Measurements from ENCODE around the gene ZNF22. TPM values are rescaled to one million over a fixed set of nuclear protein-coding genes. Genes with fewer than 3 reads are reported as not detected.

ZNF22 gene
- total RNA-seq, 4 donors from 2014 or later = 23.4 to 30.2 (median 26.0) TPM

- no peaks in the 10 kb centered on the region for H3K9me3 ChIP-seq
- H3K4me3 ChIP-seq = peak overlapping the region; percentile 66 to 78 (median 74)
- no peak for TF ChIP-seq CTCF (IDR thresholded peaks at IDR 0.05)
- no peak for TF ChIP-seq EP300 (IDR thresholded peaks at IDR 0.05)
- no peak for TF ChIP-seq POLR2A (IDR thresholded peaks at IDR 0.05)
- H3K4me1 ChIP-seq = peaks cover 0 to 75% (median 46%) of the 10 kb centered on the region in 4 donors
- peak overlapping the region; percentile 79 to 94 (median 91) for H3K27ac ChIP-seq
- DNase-seq (ENCODE audit: low spot score in 2 of 2) = peak in 1 of 2 donors; percentile 11
- WGBS, 2 donors = 30 to 54% methylated on average over 4 of the region's 4 CpGs
- H3K36me3 ChIP-seq = peaks cover 0 to 7% (median 0%) of the 10 kb centered on the region in 3 donors
- H3K27me3 ChIP-seq = no peaks in the 10 kb centered on the region
Measured at GRCh38 chr10:44961230-44961571, 39.5 kb upstream of the ZNF22 start.

DNA sequence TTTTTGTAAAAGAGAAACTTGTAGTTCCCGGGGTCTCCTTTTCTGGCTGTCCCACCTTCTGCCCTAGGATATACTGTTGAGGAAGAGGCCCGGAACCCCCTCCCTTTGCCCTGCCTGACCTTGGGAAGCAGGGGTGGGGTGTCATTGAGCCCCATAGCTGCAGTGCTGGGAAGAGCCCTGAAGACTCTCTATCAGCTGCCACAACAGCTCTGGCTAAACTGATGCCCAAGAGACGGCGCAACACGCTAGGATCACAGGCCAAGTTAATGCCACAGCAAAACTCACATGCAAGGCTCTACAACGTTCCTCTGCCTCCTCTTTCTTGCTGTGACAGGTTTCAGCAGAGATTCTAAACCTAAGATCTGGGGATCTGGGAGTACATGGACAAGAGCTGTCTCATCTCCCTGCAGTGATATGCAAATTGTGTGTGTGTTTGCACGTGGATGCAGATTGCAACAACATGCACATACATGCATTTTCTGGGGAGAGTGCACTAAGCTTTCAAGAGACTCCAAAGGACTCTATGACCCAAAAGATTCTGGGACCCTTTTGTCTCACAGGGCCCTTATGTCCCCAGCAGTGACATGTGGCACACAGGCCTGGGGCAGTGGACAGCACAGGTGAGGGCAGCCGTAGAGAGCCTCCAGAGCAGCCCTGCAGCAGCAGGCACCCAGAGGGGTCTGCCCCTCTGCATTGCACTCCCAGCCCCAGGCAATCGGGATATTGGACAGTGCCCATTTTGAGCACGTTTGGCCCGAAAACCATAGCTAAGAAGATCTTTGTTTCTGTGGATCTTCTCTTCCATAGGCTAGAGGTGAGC, 38.6 kb upstream of the ZNF22 start:
- 42 to 51% methylated on average over 10 to 11 of the region's 11 CpGs for WGBS, 2 donors
- TF ChIP-seq EP300 (IDR thresholded peaks at IDR 0.05) (peak in 1 of 2 donors; percentile 26), CTCF (IDR thresholded peaks at IDR 0.05) (no peak)
- no peaks in the 10 kb centered on the region for H3K27me3 ChIP-seq
- no peak for DNase-seq (ENCODE audit: low spot score in 2 of 2)
- peaks cover 0 to 75% (median 55%) of the 10 kb centered on the region in 4 donors for H3K4me1 ChIP-seq
- peak overlapping the region; percentile 79 to 94 (median 91) for H3K27ac ChIP-seq
- no peaks in the 10 kb centered on the region for H3K36me3 ChIP-seq
- H3K4me3 ChIP-seq = peak overlapping the region; percentile 66 to 78 (median 74)
- H3K9me3 ChIP-seq = no peaks in the 10 kb centered on the region

DNA sequence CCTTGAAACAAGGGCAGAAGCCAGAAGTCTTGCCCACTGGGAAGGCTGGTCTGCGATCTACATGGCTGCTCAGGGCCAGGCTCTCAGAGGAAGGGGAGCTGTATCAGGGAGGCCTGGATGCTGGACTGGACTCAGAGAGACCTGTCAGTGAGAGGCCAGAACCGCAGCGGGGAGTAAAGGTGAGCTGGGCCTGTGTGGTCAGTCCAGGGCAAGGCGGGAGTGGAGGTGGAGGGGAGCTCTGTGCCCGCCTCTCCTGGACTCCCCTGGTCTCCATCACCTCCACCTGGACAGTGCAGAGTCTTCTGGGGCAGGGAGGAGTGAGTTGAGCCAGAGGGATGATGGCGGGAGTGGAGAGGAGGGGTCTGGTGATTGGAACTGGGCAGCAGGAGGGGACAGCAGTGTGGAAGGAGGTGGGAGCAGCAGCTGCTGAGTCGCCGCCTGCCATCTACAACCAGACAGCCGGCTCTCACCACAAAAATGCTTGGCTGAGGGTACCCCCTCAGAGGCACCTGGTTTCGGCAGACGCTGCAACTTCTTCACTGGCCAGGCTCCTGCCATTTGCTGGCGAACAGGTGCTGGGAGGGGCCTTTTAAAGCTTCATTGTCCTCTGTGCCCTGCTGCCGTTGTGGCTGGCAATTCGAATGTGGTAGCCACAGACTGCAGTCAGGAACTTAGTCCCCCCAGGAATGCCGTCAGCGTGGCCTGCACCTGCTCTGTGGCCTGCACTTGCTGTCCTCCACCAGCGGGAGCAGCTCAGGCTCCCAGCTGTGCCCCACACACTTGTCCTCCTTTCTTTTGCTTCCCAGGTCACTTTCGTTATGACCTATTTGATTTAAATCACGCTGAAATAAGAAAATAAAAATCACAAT, 37.6 kb upstream of the ZNF22 start:
- H3K36me3 ChIP-seq = no peaks in the 10 kb centered on the region
- WGBS, 2 donors = 39 to 51% methylated on average over 16 to 17 of the region's 19 CpGs
- DNase-seq (ENCODE audit: low spot score in 2 of 2) = peak in 1 of 2 donors; percentile 4
- H3K4me3 ChIP-seq = peak overlapping the region; percentile 21 to 76 (median 47)
- TF ChIP-seq CTCF (IDR thresholded peaks at IDR 0.05) = peak in 3 of 5 experiments; percentile 17 to 52 (median 20)
- TF ChIP-seq EP300 (IDR thresholded peaks at IDR 0.05) = no peak
- H3K4me1 ChIP-seq = peaks cover 3 to 75% (median 56%) of the 10 kb centered on the region in 4 donors
- H3K9me3 ChIP-seq = no peaks in the 10 kb centered on the region
- no peaks in the 10 kb centered on the region for H3K27me3 ChIP-seq
- H3K27ac ChIP-seq = peak overlapping the region; percentile 79 to 94 (median 91)

DNA sequence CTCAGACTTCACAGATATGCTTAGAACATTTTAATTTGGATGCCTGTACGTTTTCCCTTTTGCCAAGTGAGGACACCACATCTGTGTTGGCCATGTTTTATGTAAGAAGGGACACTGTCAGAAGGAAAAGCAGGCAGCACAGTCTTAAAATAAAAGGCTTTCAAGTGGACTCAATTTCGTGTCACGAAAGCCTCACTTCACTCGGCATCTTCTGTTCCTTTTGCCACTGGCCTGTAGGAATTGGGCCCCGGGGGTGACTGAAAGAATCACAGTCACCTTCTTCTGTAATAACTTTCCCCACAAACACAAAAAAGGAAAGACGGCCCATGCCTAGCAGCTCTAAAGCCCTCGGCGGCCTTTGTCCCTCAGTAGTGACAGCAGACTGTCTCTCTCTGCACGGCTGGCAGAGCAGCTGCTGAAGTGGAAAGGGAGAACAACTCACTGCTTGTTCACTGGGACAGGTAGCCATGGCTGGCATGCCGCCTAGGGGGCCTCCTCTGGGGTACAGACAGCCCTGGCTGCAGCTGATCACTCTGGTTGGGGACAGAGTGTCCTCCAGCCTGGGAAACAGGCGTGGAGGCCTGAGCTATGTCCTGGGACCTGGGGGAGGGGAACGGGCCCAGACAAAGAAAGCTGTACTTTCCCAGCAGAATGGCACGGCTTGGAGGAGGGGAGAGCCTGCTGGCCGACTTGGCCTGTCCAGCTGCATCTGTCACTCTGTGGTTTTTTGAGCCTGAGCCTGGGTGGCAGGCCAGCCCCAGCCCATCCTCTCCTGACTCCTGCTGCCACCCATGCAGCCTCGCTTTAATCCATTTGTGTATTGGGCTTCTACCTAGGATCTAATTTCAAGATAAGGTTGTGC, 36.7 kb upstream of the ZNF22 start:
- Histone ChIP-seq H3K27ac (peak overlapping the region; percentile 79 to 94 (median 91)), H3K27me3 (no peaks in the 10 kb centered on the region), H3K36me3 (peaks cover 0 to 4% (median 0%) of the 10 kb centered on the region in 3 donors), H3K9me3 (no peaks in the 10 kb centered on the region), H3K4me3 (peak overlapping the region in 3 of 4 donors; percentile 21 to 66 (median 28)), H3K4me1 (peaks cover 8 to 77% (median 62%) of the 10 kb centered on the region in 4 donors)
- TF ChIP-seq POLR2A (IDR thresholded peaks at IDR 0.05) (peak; percentile 21 to 70), CTCF (IDR thresholded peaks at IDR 0.05) (peak in 2 of 5 experiments; percentile 11 to 44), EP300 (IDR thresholded peaks at IDR 0.05) (peak; percentile 96 to 98)
- DNase-seq (ENCODE audit: low spot score in 2 of 2) = peak; percentile 79 to 83
- 30 to 32% methylated on average over 15 of the region's 15 CpGs for WGBS, 2 donors
